NCI-H460 (cell line): ENCODE data around the gene NCOA3. TPM values are rescaled to one million over a fixed set of nuclear protein-coding genes. Genes with fewer than 3 reads are reported as not detected.
"Not testable (repeated sequence)": the region's sequence is repeated elsewhere in the genome, so short reads cannot be mapped to it uniquely, and the experiment has no call there.

Experiments
- DNase-seq: peaks from one replicate; pipeline ENCODE4 v3.0.0-alpha.2; 2016; ENCODE audit warnings: low read depth; ENCODE audit errors: extremely low read depth
- total RNA-seq: library from RNA; depleted of rRNA; stranded (reverse); fragments of >200 nt; shearing (Covaris generic); gene quantifications from 2 replicates; pipeline ENCODE4 v1.2.3, GENCODE V29; 2014

The NCOA3 gene
- total RNA-seq, 1 experiment from 2014 or later: 58.1 TPM

- no peak for DNase-seq
Measured at GRCh38 chr20:47466704-47467459, 34.8 kb upstream of the NCOA3 start.

GRCh38 chr20:47468290-47469050 lies 33.2 kb upstream of the NCOA3 start:
- no peak for DNase-seq

GRCh38 chr20:47475419-47476044 lies 26.2 kb upstream of the NCOA3 start:
- DNase-seq: no peak

- DNase-seq: no peak
Measured at GRCh38 chr20:47476452-47476851, 25.2 kb upstream of the NCOA3 start.

- DNase-seq: no peak
Measured at GRCh38 chr20:47479093-47479492, 22.6 kb upstream of the NCOA3 start.

- no peak for DNase-seq
Measured at GRCh38 chr20:47479506-47479905, 22.2 kb upstream of the NCOA3 start.

- no peak for DNase-seq
Measured at GRCh38 chr20:47480239-47480638, 21.4 kb upstream of the NCOA3 start.

- DNase-seq: no peak
Measured at GRCh38 chr20:47480705-47481104, 21.0 kb upstream of the NCOA3 start.

- no peak for DNase-seq
Measured at GRCh38 chr20:47481330-47482216, 20.1 kb upstream of the NCOA3 start.

- no peak for DNase-seq
Measured at GRCh38 chr20:47482705-47483104, 19.0 kb upstream of the NCOA3 start.

GRCh38 chr20:47484303-47484702 lies 17.4 kb upstream of the NCOA3 start:
- no peak for DNase-seq

- DNase-seq: no peak
Measured at GRCh38 chr20:47487175-47487917, 14.3 kb upstream of the NCOA3 start.

GRCh38 chr20:47489448-47489872 lies 12.2 kb upstream of the NCOA3 start:
- DNase-seq: no peak

GRCh38 chr20:47490795-47491194 lies 10.9 kb upstream of the NCOA3 start:
- no peak for DNase-seq

GRCh38 chr20:47492284-47492683 lies 9.4 kb upstream of the NCOA3 start:
- DNase-seq: no peak

GRCh38 chr20:47493175-47493962 lies 8.3 kb upstream of the NCOA3 start:
- DNase-seq: peak; percentile 46

- DNase-seq: no peak
Measured at GRCh38 chr20:47493963-47494293, 7.8 kb upstream of the NCOA3 start.

GRCh38 chr20:47494606-47495005 lies 7.1 kb upstream of the NCOA3 start:
- not testable (repeated sequence) for DNase-seq

GRCh38 chr20:47496118-47496517 lies 5.6 kb upstream of the NCOA3 start:
- no peak for DNase-seq
